ENCODE data around the gene ATAD2B.

Gene ATAD2B

GRCh38 chr2:23828986-23829385, 97.9 kb downstream of the ATAD2B start:
- no peak overlapping the region for H3K4me3 ChIP-seq (ENCODE audit: control insufficient read depth, low read depth, low read length)
- DNase-seq (ENCODE audit: low read depth): peak; percentile 14
- TF ChIP-seq CTCF (conservative IDR thresholded peaks at IDR 0.05; ENCODE audit: control insufficient read depth, insufficient read depth, low read depth, low read length): no peak

GRCh38 chr2:23828256-23828980, 98.5 kb downstream of the ATAD2B start:
- H3K4me3 ChIP-seq (ENCODE audit: control insufficient read depth, low read depth, low read length): no peak overlapping the region
- DNase-seq (ENCODE audit: low read depth): no peak
- no peak for TF ChIP-seq CTCF (conservative IDR thresholded peaks at IDR 0.05; ENCODE audit: control insufficient read depth, insufficient read depth, low read depth, low read length)

DNA sequence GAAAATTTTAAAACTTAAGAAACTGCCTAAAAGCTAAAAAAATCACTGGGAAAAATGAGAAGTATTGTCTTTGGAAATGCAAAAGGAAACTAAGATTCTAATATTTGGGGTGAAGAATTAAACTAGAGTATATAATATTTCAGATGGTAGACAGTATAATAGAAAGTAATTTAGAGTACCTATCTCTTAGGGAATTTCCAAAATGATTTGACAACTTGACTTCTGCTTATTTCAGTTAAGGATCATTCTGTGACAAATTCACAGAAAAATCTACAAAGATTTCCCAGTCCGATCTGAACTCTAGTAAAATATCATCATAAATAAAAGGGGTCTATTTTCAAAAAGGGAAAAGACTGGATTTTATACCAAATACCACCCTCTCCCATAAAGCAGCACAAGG, 99.6 kb downstream of the ATAD2B start:
- no peak for DNase-seq (ENCODE audit: low read depth)
- TF ChIP-seq CTCF (conservative IDR thresholded peaks at IDR 0.05; ENCODE audit: control insufficient read depth, insufficient read depth, low read depth, low read length): no peak
- no peak overlapping the region for H3K4me3 ChIP-seq (ENCODE audit: control insufficient read depth, low read depth, low read length)

DNA sequence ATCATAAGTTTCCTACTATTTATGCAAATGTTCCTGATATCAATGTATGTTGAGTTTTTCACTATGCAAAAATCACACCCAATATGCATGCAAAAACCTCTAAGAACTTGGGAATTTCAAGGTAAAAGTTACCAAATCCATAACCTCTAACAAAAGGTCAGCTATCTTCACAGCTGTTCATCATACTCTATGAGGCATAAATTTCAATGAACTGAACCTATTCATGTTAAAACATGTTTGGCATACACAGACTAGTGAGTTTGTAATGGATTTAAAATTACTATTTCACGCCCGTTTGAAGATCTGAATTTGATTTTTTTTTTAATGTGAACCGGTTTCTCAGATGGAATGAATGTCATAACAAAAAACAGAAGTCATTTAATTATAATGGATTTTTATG, 100.2 kb downstream of the ATAD2B start:
- H3K4me3 ChIP-seq (ENCODE audit: control insufficient read depth, low read depth, low read length): no peak overlapping the region
- no peak for DNase-seq (ENCODE audit: low read depth)
- no peak for TF ChIP-seq CTCF (conservative IDR thresholded peaks at IDR 0.05; ENCODE audit: control insufficient read depth, insufficient read depth, low read depth, low read length)

- H3K4me3 ChIP-seq (ENCODE audit: control insufficient read depth, low read depth, low read length): no peak overlapping the region
- TF ChIP-seq CTCF (conservative IDR thresholded peaks at IDR 0.05; ENCODE audit: control insufficient read depth, insufficient read depth, low read depth, low read length): no peak
- peak; percentile 10 for DNase-seq (ENCODE audit: low read depth)
These were observed 100.9 kb downstream of the ATAD2B start for GRCh38 chr2:23826040-23826439.

GRCh38 chr2:23824777-23825212, 102.1 kb downstream of the ATAD2B start:
- no peak overlapping the region for H3K4me3 ChIP-seq (ENCODE audit: control insufficient read depth, low read depth, low read length)
- TF ChIP-seq CTCF (conservative IDR thresholded peaks at IDR 0.05; ENCODE audit: control insufficient read depth, insufficient read depth, low read depth, low read length): peak; percentile 74
- peak; percentile 70 for DNase-seq (ENCODE audit: low read depth)

Measured in fibroblast of mammary gland (primary cell).